ENCODE results near the gene HIVEP1.

GRCh38 chr6:12064538-12065071 is 52.5 kb downstream of the HIVEP1 start:
- no peak for TF ChIP-seq CTCF (conservative IDR thresholded peaks at IDR 0.05; ENCODE audit: low read depth, low read length)
- TF ChIP-seq EZH2 (IDR thresholded peaks at IDR 0.05; ENCODE audit: low read length, unreplicated experiment) = no peak
